ENCODE results near the gene TMPRSS11D. TPM values are rescaled to one million over a fixed set of nuclear protein-coding genes. Genes with fewer than 3 reads are reported as not detected.

Gene TMPRSS11D
- total and polyA plus RNA-seq, 2 of the 8 experiments (the other 6 are each of a cell fraction or from before 2014, with no cell fraction given) = not detected

GRCh38 chr4:67820903-67821302 lies 62.9 kb downstream of the TMPRSS11D start:
- Histone ChIP-seq H3K79me2 (ENCODE audit: control insufficient read depth in 1 of 2, insufficient read depth in 2 of 2, low read length in 2 of 2) (no peaks in the 10 kb centered on the region), H3K18ac (ENCODE audit: extremely low read depth, low read length) (no peak overlapping the region), H4K8ac (ENCODE audit: extremely low read depth, insufficient read depth, low read length) (no peak overlapping the region), H3K56ac (replicated peaks; ENCODE audit: insufficient read length, low read depth, low read length) (no peak overlapping the region), H3K4ac (replicated peaks; ENCODE audit: insufficient read length, low read depth, low read length) (no peak overlapping the region), H2BK20ac (ENCODE audit: low read length) (no peak overlapping the region), H2BK120ac (replicated peaks; ENCODE audit: low read depth, low read length) (no peak overlapping the region), H4K20me1 (replicated peaks in 1 of 2; ENCODE audit: control insufficient read depth in 1 of 2, insufficient read depth in 2 of 2, low read length in 2 of 2) (no peaks in the 10 kb centered on the region), H3K79me1 (ENCODE audit: low read depth, low read length) (no peaks in the 10 kb centered on the region), H3K4me3 (ENCODE audit: extremely low read depth in 1 of 4, insufficient read depth in 2 of 4, low read depth in 3 of 4, low read length in 4 of 4) (no peak overlapping the region), H3K14ac (ENCODE audit: insufficient read length) (no peak overlapping the region), H3K36me3 (ENCODE audit: control insufficient read depth in 2 of 4, insufficient read depth in 4 of 4, low read length in 3 of 4) (no peaks in the 10 kb centered on the region), H4K5ac (ENCODE audit: insufficient read length, low read depth, low read length) (no peak overlapping the region), H3K27me3 (replicated peaks in 1 of 4; ENCODE audit: control insufficient read depth in 3 of 4, extremely low read depth in 1 of 4, insufficient read depth in 3 of 4, low read length in 3 of 4) (no peaks in the 10 kb centered on the region), H3K4me1 (replicated peaks in 1 of 4; ENCODE audit: control insufficient read depth in 3 of 4, insufficient read depth in 4 of 4, low read length in 3 of 4) (no peaks in the 10 kb centered on the region), H3K23ac (ENCODE audit: insufficient read length) (no peak overlapping the region), H3K9ac (replicated peaks in 1 of 4; ENCODE audit: extremely low read depth in 1 of 4, low read depth in 3 of 4, low read length in 3 of 4) (no peak overlapping the region), H3K9me3 (ENCODE audit: insufficient read depth in 2 of 2, low read depth in 1 of 2, low read length in 1 of 2) (no peaks in the 10 kb centered on the region), H3K4me2 (ENCODE audit: insufficient read depth in 1 of 2, low read depth in 2 of 2, low read length in 2 of 2) (no peak overlapping the region), H4K91ac (replicated peaks; ENCODE audit: insufficient read length, low read length) (no peak overlapping the region), H2BK5ac (ENCODE audit: low read depth, low read length) (no peak overlapping the region), H2BK12ac (ENCODE audit: low read depth, low read length) (no peak overlapping the region), H3K23me2 (ENCODE audit: low read depth, low read length) (no peaks in the 10 kb centered on the region), H3K27ac (ENCODE audit: low read depth, low read length) (no peak overlapping the region), H2AFZ (ENCODE audit: low read length) (no peak overlapping the region), H2BK15ac (ENCODE audit: low read length) (no peak overlapping the region), H2AK5ac (ENCODE audit: low read depth, low read length) (no peak overlapping the region)
- ChIA-PET CTCF (ENCODE audit: partially characterized antibody) (interaction anchor here (0.5 to 1.2 kb wide), 3 partner anchors 9 to 38 kb away, joined by 3 read pairs; no protein-coding TSS in a partner anchor), POLR2A (ENCODE audit: partially characterized antibody) (no interaction called here)
- TF ChIP-seq TAF7 (optimal IDR thresholded peaks at IDR 0.05; ENCODE audit: borderline replicate concordance, low read depth, low read length) (no peak), FOSL1 (IDR thresholded peaks at IDR 0.05; ENCODE audit: insufficient read depth, low read depth, low read length) (no peak), SIX5 (IDR thresholded peaks at IDR 0.05; ENCODE audit: low read depth, low read length) (no peak), SRF (IDR thresholded peaks at IDR 0.05; ENCODE audit: low read depth, low read length) (no peak)
- TF ChIP-seq, protein P1, sequence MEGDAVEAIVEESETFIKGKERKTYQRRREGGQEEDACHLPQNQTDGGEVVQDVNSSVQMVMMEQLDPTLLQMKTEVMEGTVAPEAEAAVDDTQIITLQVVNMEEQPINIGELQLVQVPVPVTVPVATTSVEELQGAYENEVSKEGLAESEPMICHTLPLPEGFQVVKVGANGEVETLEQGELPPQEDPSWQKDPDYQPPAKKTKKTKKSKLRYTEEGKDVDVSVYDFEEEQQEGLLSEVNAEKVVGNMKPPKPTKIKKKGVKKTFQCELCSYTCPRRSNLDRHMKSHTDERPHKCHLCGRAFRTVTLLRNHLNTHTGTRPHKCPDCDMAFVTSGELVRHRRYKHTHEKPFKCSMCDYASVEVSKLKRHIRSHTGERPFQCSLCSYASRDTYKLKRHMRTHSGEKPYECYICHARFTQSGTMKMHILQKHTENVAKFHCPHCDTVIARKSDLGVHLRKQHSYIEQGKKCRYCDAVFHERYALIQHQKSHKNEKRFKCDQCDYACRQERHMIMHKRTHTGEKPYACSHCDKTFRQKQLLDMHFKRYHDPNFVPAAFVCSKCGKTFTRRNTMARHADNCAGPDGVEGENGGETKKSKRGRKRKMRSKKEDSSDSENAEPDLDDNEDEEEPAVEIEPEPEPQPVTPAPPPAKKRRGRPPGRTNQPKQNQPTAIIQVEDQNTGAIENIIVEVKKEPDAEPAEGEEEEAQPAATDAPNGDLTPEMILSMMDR (IDR thresholded peaks at IDR 0.05; ENCODE audit: control extremely low read depth in 1 of 3, insufficient read depth in 1 of 3, low read depth in 1 of 3, low read length in 3 of 3) = no peak
- FAIRE-seq (no peak), DNase-seq (ENCODE audit: low read depth in 1 of 2, low spot score in 2 of 2) (no peak)
- WGBS, 2 experiments (ENCODE audit: extremely low coverage in 1 of 2, insufficient coverage in 1 of 2, insufficient read length in 1 of 2, insufficient replicate concordance in 2 of 2, low coverage in 1 of 2, low lambda C conversion rate in 2 of 2, missing lambda C conversion rate in 1 of 2) = 87% methylated on average over 2 of the region's 2 CpGs; no CpG with 5 or more reads in 1 of the 2 experiments
